ENCODE measurements around the gene SFI1. TPM values are rescaled to one million over a fixed set of nuclear protein-coding genes. Genes with fewer than 3 reads are reported as not detected.

SFI1 gene
- total and polyA plus RNA-seq, 2 of the 8 experiments (the other 6 are each of a cell fraction or from before 2014, with no cell fraction given) = 10.4 to 30.1 TPM

DNA sequence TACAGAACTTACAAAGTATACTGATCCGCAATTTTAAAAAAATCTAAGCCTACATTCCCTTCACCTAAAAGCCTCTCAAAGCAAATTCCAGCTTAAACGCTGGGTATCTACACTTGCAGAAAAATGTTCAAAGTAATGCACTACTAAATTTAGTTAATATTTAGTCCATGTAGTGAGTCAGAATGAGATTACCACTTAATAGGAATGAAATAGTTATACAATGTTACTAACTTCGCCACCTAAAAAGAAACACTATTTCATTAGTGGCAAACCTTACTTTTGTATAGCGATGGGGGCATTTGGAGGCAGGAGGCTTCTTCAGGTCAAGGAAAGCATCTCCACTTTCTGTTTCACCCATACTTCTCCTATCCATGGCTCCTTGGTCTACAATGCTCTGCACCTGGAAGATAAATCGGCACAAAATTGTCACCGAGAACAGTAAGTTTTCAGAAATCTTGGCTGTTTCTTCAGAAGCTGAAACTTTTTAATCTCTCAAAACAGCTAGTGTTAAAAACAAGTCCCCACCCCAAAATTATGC, 7.9 kb upstream of the SFI1 start:
- no peak overlapping the region for H2AFZ ChIP-seq (ENCODE audit: low read length)
- H3K4me3 ChIP-seq (ENCODE audit: extremely low read depth in 1 of 4, insufficient read depth in 2 of 4, low read depth in 3 of 4, low read length in 4 of 4) = peak overlapping the region; percentile 77 to 92 (median 80); a peak in 7 of 8 replicates
- H2BK5ac ChIP-seq (ENCODE audit: low read depth, low read length) = no peak overlapping the region
- no peaks in the 10 kb centered on the region for H3K79me1 ChIP-seq (ENCODE audit: low read depth, low read length)
- H3K9me3 ChIP-seq (ENCODE audit: insufficient read depth in 2 of 2, low read depth in 1 of 2, low read length in 1 of 2) = no peaks in the 10 kb centered on the region
- H4K91ac ChIP-seq (replicated peaks; ENCODE audit: insufficient read length, low read length) = no peak overlapping the region
- peaks cover 7% of the 10 kb centered on the region; the same call in 1 of the 2 replicates for H3K23me2 ChIP-seq (ENCODE audit: low read depth, low read length)
- DNase-seq (ENCODE audit: low read depth in 1 of 2, low spot score in 2 of 2) = no peak
- peaks cover 0 to 14% of the 10 kb centered on the region in 2 experiments; a peak in 1 of 4 replicates for H3K79me2 ChIP-seq (ENCODE audit: control insufficient read depth in 1 of 2, insufficient read depth in 2 of 2, low read length in 2 of 2)
- H3K4me2 ChIP-seq (ENCODE audit: insufficient read depth in 1 of 2, low read depth in 2 of 2, low read length in 2 of 2) = peak overlapping the region; percentile 55 to 94
- no peak overlapping the region for H4K5ac ChIP-seq (ENCODE audit: insufficient read length, low read depth, low read length)
- WGBS, 2 experiments (ENCODE audit: extremely low coverage in 1 of 2, insufficient coverage in 1 of 2, insufficient read length in 1 of 2, insufficient replicate concordance in 2 of 2, low coverage in 1 of 2, low lambda C conversion rate in 2 of 2, missing lambda C conversion rate in 1 of 2) = 94% methylated on average over 6 of the region's 6 CpGs; no CpG with 5 or more reads in 1 of the 2 experiments
- peaks cover 0 to 15% (median under 1%) of the 10 kb centered on the region in 4 experiments; a peak in 3 of 8 replicates for H3K36me3 ChIP-seq (ENCODE audit: control insufficient read depth in 2 of 4, insufficient read depth in 4 of 4, low read length in 3 of 4)
- no peak overlapping the region for H4K8ac ChIP-seq (ENCODE audit: extremely low read depth, insufficient read depth, low read length)
- no peak for FAIRE-seq
- H3K4ac ChIP-seq (replicated peaks; ENCODE audit: insufficient read length, low read depth, low read length) = no peak overlapping the region
- no peak overlapping the region for H2BK12ac ChIP-seq (ENCODE audit: low read depth, low read length)
- H2AK5ac ChIP-seq (ENCODE audit: low read depth, low read length) = no peak overlapping the region
- no peak overlapping the region for H2BK120ac ChIP-seq (replicated peaks; ENCODE audit: low read depth, low read length)
- H2BK20ac ChIP-seq (ENCODE audit: low read length) = no peak overlapping the region
- H3K4me1 ChIP-seq (replicated peaks in 1 of 4; ENCODE audit: control insufficient read depth in 3 of 4, insufficient read depth in 4 of 4, low read length in 3 of 4) = peaks cover 0 to 11% (median 11%) of the 10 kb centered on the region in 4 experiments; a peak in 3 of 7 replicates
- H2BK15ac ChIP-seq (ENCODE audit: low read length) = no peak overlapping the region
- peak overlapping the region in 2 of 4 experiments; percentile 9 to 45; a peak in 1 of 7 replicates for H3K9ac ChIP-seq (replicated peaks in 1 of 4; ENCODE audit: extremely low read depth in 1 of 4, low read depth in 3 of 4, low read length in 3 of 4)
- POLR2A ChIA-PET (ENCODE audit: partially characterized antibody) = interaction anchor here (1.1 to 1.2 kb wide), 3 partner anchors 129 to 144 kb away, joined by 3 to 8 read pairs (median 3); partner anchors contain the start of gene PATZ1
- no peak overlapping the region for H3K18ac ChIP-seq (ENCODE audit: extremely low read depth, low read length)
- no peak overlapping the region for H3K27ac ChIP-seq (ENCODE audit: low read depth, low read length)
- CTCF ChIA-PET (ENCODE audit: partially characterized antibody) = interaction anchor here (0.8 to 1.3 kb wide), 3 partner anchors 9 to 54 kb away, joined by 3 to 4 read pairs (median 3); no protein-coding TSS in a partner anchor
- peaks cover 0 to 5% (median 2%) of the 10 kb centered on the region in 4 experiments; a peak in 1 of 7 replicates for H3K27me3 ChIP-seq (replicated peaks in 1 of 4; ENCODE audit: control insufficient read depth in 3 of 4, extremely low read depth in 1 of 4, insufficient read depth in 3 of 4, low read length in 3 of 4)
- H3K23ac ChIP-seq (ENCODE audit: insufficient read length) = no peak overlapping the region
- H3K14ac ChIP-seq (ENCODE audit: insufficient read length) = no peak overlapping the region
- H4K20me1 ChIP-seq (replicated peaks in 1 of 2; ENCODE audit: control insufficient read depth in 1 of 2, insufficient read depth in 2 of 2, low read length in 2 of 2) = no peaks in the 10 kb centered on the region
- H3K56ac ChIP-seq (replicated peaks; ENCODE audit: insufficient read length, low read depth, low read length) = no peak overlapping the region
- TF ChIP-seq CBX8 (IDR thresholded peaks at IDR 0.05; ENCODE audit: borderline replicate concordance, low read depth, low read length) (no peak), POLR2AphosphoS5 (IDR thresholded peaks at IDR 0.05; ENCODE audit: low read depth, low read length) (no peak), RXRA (IDR thresholded peaks at IDR 0.05; ENCODE audit: insufficient read depth, low read depth, low read length) (no peak), KDM1A (IDR thresholded peaks at IDR 0.05; ENCODE audit: borderline replicate concordance, low read length) (no peak), KDM5A (IDR thresholded peaks at IDR 0.05; ENCODE audit: low read length) (no peak), CHD1 (IDR thresholded peaks at IDR 0.05; ENCODE audit: low read depth, low read length) (no peak), POLR2A (IDR thresholded peaks at IDR 0.05; ENCODE audit: control extremely low read depth in 1 of 2, low read depth in 2 of 2, low read length in 2 of 2) (no peak), BRCA1 (IDR thresholded peaks at IDR 0.05; ENCODE audit: low read depth, low read length) (no peak), SP2 (IDR thresholded peaks at IDR 0.05; ENCODE audit: low read length) (no peak), SIN3A (conservative IDR thresholded peaks at IDR 0.05 in 1 of 2, IDR thresholded peaks at IDR 0.05 in 1 of 2; ENCODE audit: low read depth in 1 of 2, low read length in 2 of 2) (no peak), CTBP2 (IDR thresholded peaks at IDR 0.05; ENCODE audit: borderline replicate concordance, insufficient read depth, insufficient read length, low read length) (no peak), FOSL1 (IDR thresholded peaks at IDR 0.05; ENCODE audit: insufficient read depth, low read depth, low read length) (no peak), CEBPB (IDR thresholded peaks at IDR 0.05; ENCODE audit: low read depth, low read length) (no peak), TBP (IDR thresholded peaks at IDR 0.05; ENCODE audit: low read depth, low read length) (no peak)
